Fibroblast of skin of right biceps (primary cell): ENCODE data around the gene STARD4.

ENCODE experiments used
- DNase-seq: peaks from one replicate; pipeline ENCODE4 v3.0.0-alpha.2; 2013

The STARD4 gene

GRCh38 chr5:111469293-111469896 lies 42.9 kb downstream of the STARD4 start:
- no peak for DNase-seq

GRCh38 chr5:111463311-111463710 lies 49.0 kb downstream of the STARD4 start:
- no peak for DNase-seq

- no peak for DNase-seq
These were observed 50.4 kb downstream of the STARD4 start for GRCh38 chr5:111461934-111462333.

- DNase-seq, result peak; percentile 37
These were observed 51.1 kb downstream of the STARD4 start for GRCh38 chr5:111461255-111461671.

GRCh38 chr5:111454776-111455175 lies 57.6 kb downstream of the STARD4 start:
- no peak for DNase-seq

- peak; percentile 57 for DNase-seq
These were observed 58.1 kb downstream of the STARD4 start for GRCh38 chr5:111454198-111454622.

- DNase-seq, result peak; percentile 65
These were observed 58.6 kb downstream of the STARD4 start for GRCh38 chr5:111453747-111454146.

GRCh38 chr5:111453295-111453694 lies 59.0 kb downstream of the STARD4 start:
- peak; percentile 57 for DNase-seq

- no peak for DNase-seq
These were observed 64.5 kb downstream of the STARD4 start for GRCh38 chr5:111447822-111448221.

GRCh38 chr5:111447099-111447498 lies 65.2 kb downstream of the STARD4 start:
- peak; percentile 25 for DNase-seq
